ENCODE measurements around the gene PCED1A.

PCED1A gene

GRCh38 chr20:2829376-2829775 lies 11.1 kb downstream of the PCED1A start:
- H3K4me3 ChIP-seq = no peak overlapping the region
- no peak overlapping the region for H3K27ac ChIP-seq
- TF ChIP-seq CTCF (IDR thresholded peaks at IDR 0.05) = no peak
- DNase-seq (ENCODE audit: low spot score) = peak; percentile 22

- H3K27ac ChIP-seq = no peak overlapping the region
- no peak overlapping the region for H3K4me3 ChIP-seq
- no peak for DNase-seq (ENCODE audit: low spot score)
- no peak for TF ChIP-seq CTCF (IDR thresholded peaks at IDR 0.05)
Measured at GRCh38 chr20:2826655-2827054, 13.8 kb downstream of the PCED1A start.

- DNase-seq (ENCODE audit: low spot score) = no peak
- no peak overlapping the region for H3K27ac ChIP-seq
- no peak overlapping the region for H3K4me3 ChIP-seq
- no peak for TF ChIP-seq CTCF (IDR thresholded peaks at IDR 0.05)
Measured at GRCh38 chr20:2825761-2826160, 14.7 kb downstream of the PCED1A start.

- peak; percentile 62 for DNase-seq (ENCODE audit: low spot score)
- H3K4me3 ChIP-seq = no peak overlapping the region
- TF ChIP-seq CTCF (IDR thresholded peaks at IDR 0.05) = no peak
- H3K27ac ChIP-seq = no peak overlapping the region
Measured at GRCh38 chr20:2822073-2822472, 18.4 kb downstream of the PCED1A start.

- DNase-seq (ENCODE audit: low spot score) = peak; percentile 69
- Histone ChIP-seq H3K27ac (no peak overlapping the region), H3K4me3 (peak overlapping the region; percentile 36)
- no peak for TF ChIP-seq CTCF (IDR thresholded peaks at IDR 0.05)
Measured at GRCh38 chr20:2820896-2821869, 19.3 kb downstream of the PCED1A start.

GRCh38 chr20:2820084-2820895 lies 20.2 kb downstream of the PCED1A start:
- DNase-seq (ENCODE audit: low spot score) = peak; percentile 64
- TF ChIP-seq CTCF (IDR thresholded peaks at IDR 0.05) = no peak
- H3K27ac ChIP-seq = no peak overlapping the region
- peak overlapping the region; percentile 36 for H3K4me3 ChIP-seq
